Measurements from ENCODE around the gene KIF2A.
A peak's percentile ranks its signal among the peaks of the same experiment; 100 is the strongest.

Gene KIF2A

GRCh38 chr5:62296998-62297397, 9.0 kb upstream of the KIF2A start:
- DNase-seq: no peak

GRCh38 chr5:62298118-62298517, 7.9 kb upstream of the KIF2A start:
- DNase-seq: no peak

GRCh38 chr5:62299101-62299500, 6.9 kb upstream of the KIF2A start:
- no peak for DNase-seq

GRCh38 chr5:62299600-62299999, 6.4 kb upstream of the KIF2A start:
- no peak for DNase-seq

GRCh38 chr5:62305358-62305714, 670 bp upstream of the KIF2A start:
- no peak for DNase-seq

- DNase-seq: no peak
Observed at GRCh38 chr5:62306323-62306895, 403 bp downstream of the KIF2A start.

GRCh38 chr5:62306896-62307689, 1.1 kb downstream of the KIF2A start:
- DNase-seq: peak; percentile 28

GRCh38 chr5:62308439-62308838, 2.4 kb downstream of the KIF2A start:
- DNase-seq: no peak

GRCh38 chr5:62309107-62309506, 3.1 kb downstream of the KIF2A start:
- DNase-seq: no peak

GRCh38 chr5:62310426-62311143, 4.6 kb downstream of the KIF2A start:
- no peak for DNase-seq

GRCh38 chr5:62312036-62312435, 6.0 kb downstream of the KIF2A start:
- no peak for DNase-seq

- no peak for DNase-seq
Observed at GRCh38 chr5:62312674-62313073, 6.7 kb downstream of the KIF2A start.

- no peak for DNase-seq
Observed at GRCh38 chr5:62314213-62314830, 8.3 kb downstream of the KIF2A start.

- DNase-seq: no peak
Observed at GRCh38 chr5:62315376-62316175, 9.6 kb downstream of the KIF2A start.

GRCh38 chr5:62316176-62316502, 10.1 kb downstream of the KIF2A start:
- DNase-seq: no peak

- DNase-seq: no peak
Observed at GRCh38 chr5:62317810-62318209, 11.8 kb downstream of the KIF2A start.

- DNase-seq: no peak
Observed at GRCh38 chr5:62322484-62322883, 16.5 kb downstream of the KIF2A start.

GRCh38 chr5:62326302-62326701, 20.3 kb downstream of the KIF2A start:
- DNase-seq: no peak

GRCh38 chr5:62326702-62327101, 20.7 kb downstream of the KIF2A start:
- no peak for DNase-seq

- no peak for DNase-seq
Observed at GRCh38 chr5:62327138-62328053, 21.4 kb downstream of the KIF2A start.

- DNase-seq: no peak
Observed at GRCh38 chr5:62328772-62329491, 22.9 kb downstream of the KIF2A start.
